A549 treated with CORT108297 at 1 μM for 4 hours (cell line): ENCODE measurements around the gene NEK4. TPM values are rescaled to one million over a fixed set of nuclear protein-coding genes. Genes with fewer than 3 reads are reported as not detected.

ENCODE experiments used
- total RNA-seq: library from RNA; stranded (reverse); fragments of 200-300 nt; extraction: Qiagen RNA extraction; gene quantifications from 5 replicates; pipeline ENCODE4 v1.2.3, GENCODE V29; 2022

Gene NEK4
- total RNA-seq: 10.6 to 15.1 TPM (median 12.9 TPM) in 5 replicates

GRCh38 chr3:52770496-52771333 lies at the start of gene NEK4:
Gene NEK4 (minus strand): TSS chr3:52770940. CDS start chr3:52770746, 194 bp downstream.

GRCh38 chr3:52794612-52795099 lies 23.9 kb upstream of the NEK4 start, which contains the start of gene ITIH3:
Gene ITIH3 (plus strand): TSS chr3:52794796. CDS start chr3:52794804, 8 bp downstream.

GRCh38 chr3:52777127-52777958 lies 6.6 kb upstream of the NEK4 start, which contains the start of gene ITIH1:
Gene ITIH1 (plus strand): TSS chr3:52777599. CDS start chr3:52777616, 17 bp downstream.

GRCh38 chr3:52705688-52706686 lies 64.8 kb downstream of the NEK4 start, which contains the start of the genes GLT8D1 and SPCS1:
Gene GLT8D1 (minus strand): TSS chr3:52705791. CDS start chr3:52700460, 5,331 bp downstream.
Gene SPCS1 (plus strand): TSS chr3:52706106. CDS start chr3:52706247, 141 bp downstream.

GRCh38 chr3:52685709-52686691 lies 84.7 kb downstream of the NEK4 start, which contains the start of the genes GNL3 and PBRM1:
Gene GNL3 (plus strand): TSS chr3:52686032. CDS start chr3:52686093, 61 bp downstream.
Gene PBRM1 (minus strand): TSS chr3:52685913.

Other genes with a start within 250 kb of the NEK4 start
- 76.1 to 109 TPM (median 105 TPM) in 5 replicates for gene NT5DC2, start 237.1 kb downstream of the NEK4 start, total RNA-seq
- 59.6 to 74.1 TPM (median 64.1 TPM) in 5 replicates for gene UQCC5, start 234.3 kb downstream of the NEK4 start, total RNA-seq
- gene PBRM1, start 85.0 kb downstream of the NEK4 start, total RNA-seq: 9.8 to 15.1 TPM (median 14.7 TPM) in 5 replicates
- gene GNL3, start 84.9 kb downstream of the NEK4 start, total RNA-seq: 91.2 to 148 TPM (median 94.3 TPM) in 5 replicates
- gene GLT8D1, start 65.1 kb downstream of the NEK4 start, total RNA-seq: 33.4 to 43.7 TPM (median 38.6 TPM) in 5 replicates
- gene SPCS1, start 64.8 kb downstream of the NEK4 start, total RNA-seq: 151 to 178 TPM (median 163 TPM) in 5 replicates
- gene ITIH1, start 6.7 kb upstream of the NEK4 start, total RNA-seq: not detected in 5 replicates
- gene ITIH3, start 23.9 kb upstream of the NEK4 start, total RNA-seq: 0.05 TPM in 1 of 5 replicates, not detected in the others
- gene ITIH4, start 59.7 kb upstream of the NEK4 start, total RNA-seq: 0.18 to 0.92 TPM (median 0.71 TPM) in 5 replicates
- gene MUSTN1, start 64.1 kb upstream of the NEK4 start, total RNA-seq: 0.19 to 0.28 TPM (median 0.21 TPM) in 3 of 5 replicates, not detected in the others
- gene STIMATE, start 126.6 kb upstream of the NEK4 start, total RNA-seq: 5.8 to 9.2 TPM (median 7.7 TPM) in 5 replicates